ENCODE measurements around the gene TGFBR2.

Gene TGFBR2

DNA sequence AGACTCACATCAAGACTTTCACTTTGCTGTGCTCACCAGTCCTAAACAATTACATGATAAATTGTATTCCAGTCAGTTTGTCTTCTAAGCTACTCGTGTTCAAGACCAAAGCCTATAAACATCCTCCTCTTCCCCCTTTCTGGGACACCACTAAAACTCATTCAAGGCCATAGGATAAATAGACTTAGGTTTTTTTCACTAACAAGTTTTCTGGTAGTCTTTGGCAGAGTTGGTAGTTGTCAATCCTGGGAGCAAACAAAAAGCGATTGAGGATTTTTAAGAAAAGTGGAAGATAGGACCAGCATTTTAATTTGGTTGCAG is 114.9 kb downstream of the TGFBR2 start:
- no peak overlapping the region for H3K4me3 ChIP-seq (ENCODE audit: low read depth, low read length)
- no peak for TF ChIP-seq CTCF (IDR thresholded peaks at IDR 0.05; ENCODE audit: borderline replicate concordance, insufficient read depth, low read depth, low read length)

- no peak overlapping the region for H3K4me3 ChIP-seq (ENCODE audit: low read depth, low read length)
- no peak for TF ChIP-seq CTCF (IDR thresholded peaks at IDR 0.05; ENCODE audit: borderline replicate concordance, insufficient read depth, low read depth, low read length)
These were observed 116.8 kb downstream of the TGFBR2 start for GRCh38 chr3:30723211-30723610.

GRCh38 chr3:30724863-30725262 is 118.5 kb downstream of the TGFBR2 start:
- H3K4me3 ChIP-seq (ENCODE audit: low read depth, low read length), result no peak overlapping the region
- no peak for TF ChIP-seq CTCF (IDR thresholded peaks at IDR 0.05; ENCODE audit: borderline replicate concordance, insufficient read depth, low read depth, low read length)

GRCh38 chr3:30728143-30728542 is 121.7 kb downstream of the TGFBR2 start:
- no peak overlapping the region for H3K4me3 ChIP-seq (ENCODE audit: low read depth, low read length)
- TF ChIP-seq CTCF (IDR thresholded peaks at IDR 0.05; ENCODE audit: borderline replicate concordance, insufficient read depth, low read depth, low read length), result no peak

GRCh38 chr3:30729512-30729911 is 123.1 kb downstream of the TGFBR2 start:
- no peak for TF ChIP-seq CTCF (IDR thresholded peaks at IDR 0.05; ENCODE audit: borderline replicate concordance, insufficient read depth, low read depth, low read length)
- H3K4me3 ChIP-seq (ENCODE audit: low read depth, low read length), result no peak overlapping the region

DNA sequence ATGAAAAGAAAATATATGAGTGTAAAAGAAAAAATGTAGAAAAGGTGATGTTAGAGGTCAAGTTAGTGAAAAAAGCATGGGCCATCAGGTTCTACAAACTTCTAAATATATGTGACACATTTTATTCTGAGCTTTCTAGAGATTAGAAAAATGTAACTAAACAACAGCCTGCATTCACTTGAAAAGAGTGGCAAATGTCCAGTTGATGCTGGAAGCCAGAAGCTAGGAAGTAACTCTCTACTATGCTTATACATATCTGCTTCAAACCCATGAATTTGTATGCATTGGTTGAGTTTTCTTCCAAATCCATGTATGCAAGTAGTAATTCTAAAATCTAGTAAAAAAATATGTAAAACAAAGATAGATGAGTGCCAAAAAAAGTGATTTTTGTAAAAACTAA is 123.5 kb downstream of the TGFBR2 start:
- TF ChIP-seq CTCF (IDR thresholded peaks at IDR 0.05; ENCODE audit: borderline replicate concordance, insufficient read depth, low read depth, low read length), result no peak
- H3K4me3 ChIP-seq (ENCODE audit: low read depth, low read length), result no peak overlapping the region

DNA sequence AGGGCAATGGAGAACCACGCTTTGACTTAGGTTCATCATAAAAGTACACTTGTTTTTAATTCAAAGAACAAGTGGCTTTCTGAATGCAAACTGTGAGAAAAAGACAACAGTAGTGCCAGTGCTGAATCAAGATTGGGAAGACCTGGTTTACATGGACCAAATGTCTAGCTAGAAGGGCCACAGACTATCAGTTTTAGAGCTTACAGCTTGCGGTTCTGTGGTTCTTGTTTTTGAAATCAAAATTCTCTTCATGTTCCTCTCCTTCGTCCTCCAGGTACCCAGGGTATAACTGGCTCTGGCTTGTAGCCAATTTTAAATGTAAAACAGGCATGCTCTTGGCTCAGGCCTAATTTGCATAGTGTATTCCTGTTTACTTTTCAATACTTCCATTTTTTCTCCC is 124.6 kb downstream of the TGFBR2 start:
- no peak overlapping the region for H3K4me3 ChIP-seq (ENCODE audit: low read depth, low read length)
- TF ChIP-seq CTCF (IDR thresholded peaks at IDR 0.05; ENCODE audit: borderline replicate concordance, insufficient read depth, low read depth, low read length), result no peak
